Omental fat pad (tissue), 4 donors: ENCODE measurements around the gene NRG3. TPM values are rescaled to one million over a fixed set of nuclear protein-coding genes. Genes with fewer than 3 reads are reported as not detected.

Experiments used
- ATAC-seq: fragments of 150-250 bp; one replicate; pipeline ENCODE4 v1.9.1; 2016; ENCODE audit warnings: mild to moderate bottlenecking, moderate library complexity; ENCODE audit not compliant: low FRiP score
- DNase-seq: peaks from one replicate; pipeline ENCODE4 v3.0.0-alpha.2; 2019; ENCODE audit warnings: low spot score
- CTCF ChIP-seq, 3 donors: fragments of 450-650 bp; IDR thresholded peaks; one replicate each; pipeline ENCODE4 v1.5.1; 2016 to 2017; ENCODE audit warnings: antibody characterized with exemption in 3 of 3, mild to moderate bottlenecking in 3 of 3, moderate library complexity in 2 of 3
- total RNA-seq, 4 donors: library from RNA; depleted of rRNA; stranded (reverse); fragments of >200 nt; gene quantifications; one replicate each; pipeline ENCODE4 v1.1.0, GENCODE V29; 2016

Gene NRG3
- total RNA-seq, 4 donors from 2014 or later: 0.19 to 0.47 (median 0.38) TPM; not detected in 1

- ATAC-seq (no peak), DNase-seq (no peak)
- TF ChIP-seq CTCF (IDR thresholded peaks at IDR 0.05): no peak
These were observed 26.1 kb upstream of the NRG3 start for GRCh38 chr10:81848931-81849330.

GRCh38 chr10:81862596-81862995 is 12.4 kb upstream of the NRG3 start:
- DNase-seq (no peak), ATAC-seq (no peak)
- no peak for TF ChIP-seq CTCF (IDR thresholded peaks at IDR 0.05)

- DNase-seq: no peak
- ATAC-seq: no peak
- no peak for TF ChIP-seq CTCF (IDR thresholded peaks at IDR 0.05)
These were observed 11.2 kb upstream of the NRG3 start for GRCh38 chr10:81863771-81864170.

- ATAC-seq: no peak
- no peak for TF ChIP-seq CTCF (IDR thresholded peaks at IDR 0.05)
- no peak for DNase-seq
These were observed 9.4 kb upstream of the NRG3 start for GRCh38 chr10:81865581-81865980.

- ATAC-seq (no peak), DNase-seq (no peak)
- no peak for TF ChIP-seq CTCF (IDR thresholded peaks at IDR 0.05)
These were observed 8.2 kb upstream of the NRG3 start for GRCh38 chr10:81866753-81867152.

GRCh38 chr10:81870472-81870871 is 4.5 kb upstream of the NRG3 start:
- no peak for DNase-seq
- ATAC-seq: no peak
- TF ChIP-seq CTCF (IDR thresholded peaks at IDR 0.05): no peak

- ATAC-seq: no peak
- no peak for TF ChIP-seq CTCF (IDR thresholded peaks at IDR 0.05)
These were observed 3.4 kb upstream of the NRG3 start for GRCh38 chr10:81871558-81871957.

More at GRCh38 chr10:81871558-81871957, 3.4 kb upstream of the NRG3 start:
- no peak for DNase-seq
